ENCODE results near the gene SLC2A13. TPM values are rescaled to one million over a fixed set of nuclear protein-coding genes. Genes with fewer than 3 reads are reported as not detected.
"Not testable (repeated sequence)": the region's sequence is repeated elsewhere in the genome, so short reads cannot be mapped to it uniquely, and the experiment has no call there.

The SLC2A13 gene
- total RNA-seq, 2 donors from 2014 or later = 10.3 to 12.9 TPM

GRCh38 chr12:39814626-39815025, 291.3 kb downstream of the SLC2A13 start:
- H3K4me1 ChIP-seq (ENCODE audit: control insufficient read depth, insufficient read depth, low read length) = peaks cover 4% of the 10 kb centered on the region
- H3K9me3 Mint-ChIP-seq = peaks cover 13% of the 10 kb centered on the region
- TF ChIP-seq CTCF (conservative IDR thresholded peaks at IDR 0.05) = no peak
- H3K27ac ChIP-seq (ENCODE audit: low read depth, low read length) = no peak overlapping the region
- H3K4me3 Mint-ChIP-seq = no peak overlapping the region
- H3K9me3 ChIP-seq (ENCODE audit: control insufficient read depth, low read length) = peaks cover 9% of the 10 kb centered on the region
- no peaks in the 10 kb centered on the region for H3K27me3 Mint-ChIP-seq (ENCODE audit: insufficient read depth)
- H3K4me1 Mint-ChIP-seq = peaks cover 5% of the 10 kb centered on the region
- no peak overlapping the region for H3K4me3 ChIP-seq (ENCODE audit: low read length)
- H3K36me3 Mint-ChIP-seq (ENCODE audit: low read depth) = no peaks in the 10 kb centered on the region
- H3K27me3 ChIP-seq (ENCODE audit: control insufficient read depth, insufficient read depth, low read length, poor library complexity, severe bottlenecking) = no peaks in the 10 kb centered on the region
- H3K27ac Mint-ChIP-seq = no peak overlapping the region
- no peak for DNase-seq
- 85% methylated on average over 1 of the region's 2 CpGs; no CpG with 5 or more reads in 1 of the 2 experiments for WGBS, 2 experiments (ENCODE audit: insufficient coverage in 1 of 2, insufficient read length in 1 of 2)
- H3K36me3 ChIP-seq (ENCODE audit: control insufficient read depth, insufficient read depth, low read length) = no peaks in the 10 kb centered on the region
- no peak overlapping the region for H3K9ac ChIP-seq (ENCODE audit: extremely low read depth, low read length, poor library complexity, severe bottlenecking)

DNA sequence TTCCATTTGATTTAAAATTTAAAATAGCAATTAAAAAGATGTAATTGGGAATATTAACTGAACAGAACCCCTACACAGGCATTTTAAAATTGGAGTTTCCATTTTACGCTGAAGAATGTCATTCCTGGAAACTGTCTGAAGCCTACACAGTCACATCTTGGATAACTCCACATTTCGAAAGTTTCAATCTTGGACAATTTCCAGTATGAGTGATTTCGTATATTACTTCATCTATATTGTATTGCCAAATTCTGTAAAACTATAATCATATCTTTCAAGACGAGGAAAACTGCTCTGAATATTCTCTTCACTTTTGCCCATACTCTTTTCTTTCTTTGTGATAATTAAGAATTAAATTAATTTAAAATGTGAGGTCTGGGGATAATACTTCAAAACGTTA, 292.1 kb downstream of the SLC2A13 start:
- WGBS, 2 experiments (ENCODE audit: insufficient coverage in 1 of 2, insufficient read length in 1 of 2) = 83 to 98% methylated on average over 1 to 5 of the region's 5 CpGs
- H3K9ac ChIP-seq (ENCODE audit: extremely low read depth, low read length, poor library complexity, severe bottlenecking) = no peak overlapping the region

GRCh38 chr12:39812456-39812855, 293.4 kb downstream of the SLC2A13 start:
- not testable (repeated sequence) for H3K4me1 ChIP-seq (ENCODE audit: control insufficient read depth, insufficient read depth, low read length); H3K27me3 ChIP-seq (ENCODE audit: control insufficient read depth, insufficient read depth, low read length, poor library complexity, severe bottlenecking); H3K36me3 Mint-ChIP-seq (ENCODE audit: low read depth); H3K27ac ChIP-seq (ENCODE audit: low read depth, low read length); H3K4me3 ChIP-seq (ENCODE audit: low read length); DNase-seq; H3K27me3 Mint-ChIP-seq (ENCODE audit: insufficient read depth); H3K27ac Mint-ChIP-seq; H3K9ac ChIP-seq (ENCODE audit: extremely low read depth, low read length, poor library complexity, severe bottlenecking); H3K4me1 Mint-ChIP-seq; H3K36me3 ChIP-seq (ENCODE audit: control insufficient read depth, insufficient read depth, low read length); H3K4me3 Mint-ChIP-seq; H3K9me3 ChIP-seq (ENCODE audit: control insufficient read depth, low read length)
- H3K9me3 Mint-ChIP-seq = peaks cover 17% of the 10 kb centered on the region
- WGBS, 2 experiments (ENCODE audit: insufficient coverage in 1 of 2, insufficient read length in 1 of 2) = 89 to 96% methylated on average over 4 to 10 of the region's 10 CpGs

More for the DNA sequence above, 292.1 kb downstream of the SLC2A13 start:
- no peak overlapping the region for H3K27ac Mint-ChIP-seq
- peaks cover 4% of the 10 kb centered on the region for H3K4me1 ChIP-seq (ENCODE audit: control insufficient read depth, insufficient read depth, low read length)
- no peaks in the 10 kb centered on the region for H3K27me3 Mint-ChIP-seq (ENCODE audit: insufficient read depth)
- H3K4me1 Mint-ChIP-seq = peaks cover 5% of the 10 kb centered on the region
- no peak for DNase-seq
- peaks cover 9% of the 10 kb centered on the region for H3K9me3 ChIP-seq (ENCODE audit: control insufficient read depth, low read length)
- no peaks in the 10 kb centered on the region for H3K27me3 ChIP-seq (ENCODE audit: control insufficient read depth, insufficient read depth, low read length, poor library complexity, severe bottlenecking)
- TF ChIP-seq CTCF (conservative IDR thresholded peaks at IDR 0.05) = no peak
- H3K36me3 Mint-ChIP-seq (ENCODE audit: low read depth) = no peaks in the 10 kb centered on the region
- no peaks in the 10 kb centered on the region for H3K36me3 ChIP-seq (ENCODE audit: control insufficient read depth, insufficient read depth, low read length)
- no peak overlapping the region for H3K27ac ChIP-seq (ENCODE audit: low read depth, low read length)
- peaks cover 17% of the 10 kb centered on the region for H3K9me3 Mint-ChIP-seq
- no peak overlapping the region for H3K4me3 ChIP-seq (ENCODE audit: low read length)
- H3K4me3 Mint-ChIP-seq = no peak overlapping the region

GRCh38 chr12:39807043-39807442, 298.8 kb downstream of the SLC2A13 start:
- Mint-ChIP-seq H3K27ac (no peak overlapping the region), H3K9me3 (peaks cover 14% of the 10 kb centered on the region), H3K4me3 (no peak overlapping the region), H3K36me3 (ENCODE audit: low read depth) (no peaks in the 10 kb centered on the region), H3K27me3 (ENCODE audit: insufficient read depth) (no peaks in the 10 kb centered on the region), H3K4me1 (peaks cover 16% of the 10 kb centered on the region)
- TF ChIP-seq CTCF (conservative IDR thresholded peaks at IDR 0.05) = peak; percentile 80
- 74 to 92% methylated on average over 4 to 5 of the region's 5 CpGs for WGBS, 2 experiments (ENCODE audit: insufficient coverage in 1 of 2, insufficient read length in 1 of 2)
- Histone ChIP-seq H3K27ac (ENCODE audit: low read depth, low read length) (no peak overlapping the region), H3K4me3 (ENCODE audit: low read length) (no peak overlapping the region), H3K9ac (ENCODE audit: extremely low read depth, low read length, poor library complexity, severe bottlenecking) (no peak overlapping the region), H3K9me3 (ENCODE audit: control insufficient read depth, low read length) (peaks cover 9% of the 10 kb centered on the region), H3K36me3 (ENCODE audit: control insufficient read depth, insufficient read depth, low read length) (no peaks in the 10 kb centered on the region), H3K4me1 (ENCODE audit: control insufficient read depth, insufficient read depth, low read length) (no peaks in the 10 kb centered on the region), H3K27me3 (ENCODE audit: control insufficient read depth, insufficient read depth, low read length, poor library complexity, severe bottlenecking) (no peaks in the 10 kb centered on the region)
- peak; percentile 73 for DNase-seq
